ENCODE results near the gene LRRC8B. TPM values are rescaled to one million over a fixed set of nuclear protein-coding genes. Genes with fewer than 3 reads are reported as not detected.
A peak's percentile ranks its signal among the peaks of the same experiment; 100 is the strongest.

Gene LRRC8B
- total and polyA plus RNA-seq, 2 of the 13 experiments (the other 11 are each of a cell fraction or from before 2014, with no cell fraction given) = 4.9 to 7.6 TPM

DNA sequence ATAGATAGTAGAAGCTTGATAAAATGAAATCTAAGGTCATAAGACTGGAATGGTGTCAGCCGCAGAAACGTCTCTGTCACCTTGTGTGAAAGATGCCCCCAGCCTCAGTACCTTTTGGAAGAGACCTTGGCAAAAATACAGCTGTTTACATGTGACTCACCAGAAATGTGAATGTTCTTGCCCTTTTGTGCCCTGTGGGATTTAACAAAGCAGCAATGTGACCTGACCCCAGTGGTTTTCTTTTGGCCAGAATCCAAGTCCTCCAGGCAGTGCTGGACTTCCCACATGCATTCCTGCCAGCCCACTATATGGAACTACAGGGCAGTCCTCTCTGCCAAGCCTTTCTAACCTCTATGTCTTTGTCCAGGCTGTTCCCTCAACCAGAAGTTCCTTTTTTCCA is 81.1 kb downstream of the LRRC8B start:
- no peak overlapping the region for H3K9ac ChIP-seq (ENCODE audit: insufficient read depth, low read depth, low read length)
- no peak for FAIRE-seq
- 0 out of 3 replicates have a peak, but pooled peaks have one; percentile 8 for ATAC-seq
- no peak overlapping the region for H2AFZ ChIP-seq (ENCODE audit: low read length)
- intact Hi-C loops (cut with micrococcal nuclease; ENCODE audit: unreplicated experiment) (no loop called here), in situ Hi-C loops (cut with HindIII; ENCODE audit: extremely low pct_ligation_motif_present, low pct_unique_long_range_greater_than_20kb) (loop anchor here (10.0 kb wide), 1 partner anchor 91 kb away; no protein-coding TSS in a partner anchor)
- no peaks in the 10 kb centered on the region; a peak in 1 of 5 replicates for H3K27me3 ChIP-seq (ENCODE audit: control insufficient read depth in 1 of 2, insufficient read depth in 2 of 2, low read length in 2 of 2)
- ChIA-PET POLR2A (no interaction called here), CTCF (ENCODE audit: low intra/inter-chr PET ratio, low total read pairs) (no interaction called here)
- no peaks in the 10 kb centered on the region for H3K36me3 ChIP-seq (replicated peaks in 1 of 2; ENCODE audit: control insufficient read depth in 1 of 2, insufficient read depth in 2 of 2, low read length in 2 of 2)
- H3K79me2 ChIP-seq (ENCODE audit: insufficient read depth, low read length) = no peaks in the 10 kb centered on the region
- DNase-seq (ENCODE audit: low spot score) = peak; percentile 75
- H3K4me1 ChIP-seq (ENCODE audit: insufficient read depth, low read length) = peaks cover 30% of the 10 kb centered on the region
- no peaks in the 10 kb centered on the region for H3K9me3 ChIP-seq (ENCODE audit: low read length)
- 0% methylated on average over 2 of the region's 2 CpGs for WGBS (ENCODE audit: low lambda C conversion rate)
- H3K27ac ChIP-seq (ENCODE audit: extremely low read length, insufficient read depth, low read length) = no peak overlapping the region
- H3K4me2 ChIP-seq (ENCODE audit: low read depth, low read length) = no peak overlapping the region
- H4K20me1 ChIP-seq (ENCODE audit: insufficient read depth, low read length) = no peaks in the 10 kb centered on the region
- no peak overlapping the region for H3K4me3 ChIP-seq (replicated peaks in 1 of 3; ENCODE audit: insufficient read depth in 1 of 3, low read depth in 2 of 3, low read length in 3 of 3)
- no TSS peak for BruUV-seq (replicated peaks)
- TF ChIP-seq ZMAT3 (CRISPR knock-in tag; conservative IDR thresholded peaks at IDR 0.05) (no peak), ZNF557 (CRISPR knock-in tag; IDR thresholded peaks at IDR 0.05) (no peak), IKZF1 (IDR thresholded peaks at IDR 0.05) (no peak), CREB1 (IDR thresholded peaks at IDR 0.05) (no peak), CREB1 (CRISPR knock-in tag; IDR thresholded peaks at IDR 0.05) (peak; percentile 38; the same call in 1 of the 2 replicates), ZNF563 (CRISPR knock-in tag; IDR thresholded peaks at IDR 0.05) (no peak), ZNF605 (CRISPR knock-in tag; IDR thresholded peaks at IDR 0.05) (no peak), CBX2 (IDR thresholded peaks at IDR 0.05; ENCODE audit: low read depth, low read length) (no peak), CBX2 (CRISPR knock-in tag; IDR thresholded peaks at IDR 0.05; ENCODE audit: low read depth) (no peak), TCF12 (IDR thresholded peaks at IDR 0.05) (no peak), TCF12 (CRISPR knock-in tag; IDR thresholded peaks at IDR 0.05) (no peak), SP1 (IDR thresholded peaks at IDR 0.05) (no peak), SP1 (CRISPR knock-in tag; IDR thresholded peaks at IDR 0.05) (no peak), CAMTA2 (CRISPR knock-in tag; IDR thresholded peaks at IDR 0.05; ENCODE audit: borderline replicate concordance) (no peak), FOXK2 (IDR thresholded peaks at IDR 0.05) (no peak), GATAD1 (CRISPR knock-in tag; IDR thresholded peaks at IDR 0.05) (no peak), HNRNPL (IDR thresholded peaks at IDR 0.05; ENCODE audit: low read depth, low read length) (no peak), STAT5B (CRISPR knock-in tag; IDR thresholded peaks at IDR 0.05) (no peak), CENPX (CRISPR knock-in tag; IDR thresholded peaks at IDR 0.05) (no peak), RORA (CRISPR knock-in tag; IDR thresholded peaks at IDR 0.05) (no peak), ZNF616 (CRISPR knock-in tag; IDR thresholded peaks at IDR 0.05; ENCODE audit: low read depth) (no peak), KDM2A (CRISPR knock-in tag; IDR thresholded peaks at IDR 0.05; ENCODE audit: borderline replicate concordance, low read depth) (no peak)
- TF ChIP-seq, protein P1, sequence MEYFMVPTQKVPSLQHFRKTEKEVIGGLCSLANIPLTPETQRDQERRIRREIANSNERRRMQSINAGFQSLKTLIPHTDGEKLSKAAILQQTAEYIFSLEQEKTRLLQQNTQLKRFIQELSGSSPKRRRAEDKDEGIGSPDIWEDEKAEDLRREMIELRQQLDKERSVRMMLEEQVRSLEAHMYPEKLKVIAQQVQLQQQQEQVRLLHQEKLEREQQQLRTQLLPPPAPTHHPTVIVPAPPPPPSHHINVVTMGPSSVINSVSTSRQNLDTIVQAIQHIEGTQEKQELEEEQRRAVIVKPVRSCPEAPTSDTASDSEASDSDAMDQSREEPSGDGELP (IDR thresholded peaks at IDR 0.05; ENCODE audit: borderline replicate concordance, low read depth) = peak; percentile 20; the same call in 1 of the 2 replicates
- TF ChIP-seq, protein P2, sequence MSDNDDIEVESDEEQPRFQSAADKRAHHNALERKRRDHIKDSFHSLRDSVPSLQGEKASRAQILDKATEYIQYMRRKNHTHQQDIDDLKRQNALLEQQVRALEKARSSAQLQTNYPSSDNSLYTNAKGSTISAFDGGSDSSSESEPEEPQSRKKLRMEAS (IDR thresholded peaks at IDR 0.05) = no peak
- TF ChIP-seq, protein P3, sequence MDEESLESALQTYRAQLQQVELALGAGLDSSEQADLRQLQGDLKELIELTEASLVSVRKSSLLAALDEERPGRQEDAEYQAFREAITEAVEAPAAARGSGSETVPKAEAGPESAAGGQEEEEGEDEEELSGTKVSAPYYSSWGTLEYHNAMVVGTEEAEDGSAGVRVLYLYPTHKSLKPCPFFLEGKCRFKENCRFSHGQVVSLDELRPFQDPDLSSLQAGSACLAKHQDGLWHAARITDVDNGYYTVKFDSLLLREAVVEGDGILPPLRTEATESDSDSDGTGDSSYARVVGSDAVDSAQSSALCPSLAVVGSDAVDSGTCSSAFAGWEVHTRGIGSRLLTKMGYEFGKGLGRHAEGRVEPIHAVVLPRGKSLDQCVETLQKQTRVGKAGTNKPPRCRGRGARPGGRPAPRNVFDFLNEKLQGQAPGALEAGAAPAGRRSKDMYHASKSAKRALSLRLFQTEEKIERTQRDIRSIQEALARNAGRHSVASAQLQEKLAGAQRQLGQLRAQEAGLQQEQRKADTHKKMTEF (CRISPR knock-in tag; IDR thresholded peaks at IDR 0.05) = 0 out of 2 replicates have a peak, but pooled peaks have one; percentile 21
- TF ChIP-seq, protein P4, sequence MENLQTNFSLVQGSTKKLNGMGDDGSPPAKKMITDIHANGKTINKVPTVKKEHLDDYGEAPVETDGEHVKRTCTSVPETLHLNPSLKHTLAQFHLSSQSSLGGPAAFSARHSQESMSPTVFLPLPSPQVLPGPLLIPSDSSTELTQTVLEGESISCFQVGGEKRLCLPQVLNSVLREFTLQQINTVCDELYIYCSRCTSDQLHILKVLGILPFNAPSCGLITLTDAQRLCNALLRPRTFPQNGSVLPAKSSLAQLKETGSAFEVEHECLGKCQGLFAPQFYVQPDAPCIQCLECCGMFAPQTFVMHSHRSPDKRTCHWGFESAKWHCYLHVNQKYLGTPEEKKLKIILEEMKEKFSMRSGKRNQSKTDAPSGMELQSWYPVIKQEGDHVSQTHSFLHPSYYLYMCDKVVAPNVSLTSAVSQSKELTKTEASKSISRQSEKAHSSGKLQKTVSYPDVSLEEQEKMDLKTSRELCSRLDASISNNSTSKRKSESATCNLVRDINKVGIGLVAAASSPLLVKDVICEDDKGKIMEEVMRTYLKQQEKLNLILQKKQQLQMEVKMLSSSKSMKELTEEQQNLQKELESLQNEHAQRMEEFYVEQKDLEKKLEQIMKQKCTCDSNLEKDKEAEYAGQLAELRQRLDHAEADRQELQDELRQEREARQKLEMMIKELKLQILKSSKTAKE (CRISPR knock-in tag; IDR thresholded peaks at IDR 0.05; ENCODE audit: borderline replicate concordance) = no peak
